H7 (cell line): ENCODE results near the gene SESN1. TPM values are rescaled to one million over a fixed set of nuclear protein-coding genes. Genes with fewer than 3 reads are reported as not detected.

Experiments
- total RNA-seq: library from RNA; depleted of rRNA; stranded (reverse); fragments of >200 nt; shearing (Covaris generic); gene quantifications from 2 replicates; pipeline ENCODE4 v1.2.3, GENCODE V29; 2014; rRNA removed

The SESN1 gene
- total RNA-seq, 1 experiment from 2014 or later: 10.4 TPM

Other genes starting within 250 kb of the SESN1 start
- 1.3 and 2.6 TPM in 2 replicates for gene ARMC2, start 246.4 kb downstream of the SESN1 start, total RNA-seq
- 26.5 and 30.2 TPM in 2 replicates for gene CEP57L1, start 661 bp upstream of the SESN1 start, total RNA-seq